ENCODE data around the gene MMP2.

Gene MMP2

DNA sequence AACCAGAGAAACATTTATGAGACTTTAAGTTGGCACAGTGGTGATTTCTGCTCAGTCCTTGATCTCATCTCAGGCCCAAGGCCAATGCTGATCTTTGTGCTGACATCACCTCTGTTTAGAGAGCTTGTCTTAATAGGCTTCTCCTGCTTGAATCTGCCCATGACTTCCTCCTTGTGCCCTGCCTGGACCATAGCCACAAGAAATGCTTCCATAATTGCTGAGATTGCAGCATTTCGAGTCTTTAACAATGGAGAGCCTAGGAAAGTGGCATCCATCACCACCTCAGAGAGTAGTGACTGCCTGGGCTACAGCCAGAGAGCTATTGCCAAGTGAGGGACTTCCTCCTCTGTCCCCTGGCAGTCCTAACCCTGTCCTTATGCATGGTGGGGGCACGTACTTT lies 25.1 kb upstream of the MMP2 start:
- no peak overlapping the region for H3K4me3 ChIP-seq (replicated peaks; ENCODE audit: low read depth, low read length)
- DNase-seq (ENCODE audit: extremely low read depth, low read depth), result no peak
- TF ChIP-seq, protein P1, sequence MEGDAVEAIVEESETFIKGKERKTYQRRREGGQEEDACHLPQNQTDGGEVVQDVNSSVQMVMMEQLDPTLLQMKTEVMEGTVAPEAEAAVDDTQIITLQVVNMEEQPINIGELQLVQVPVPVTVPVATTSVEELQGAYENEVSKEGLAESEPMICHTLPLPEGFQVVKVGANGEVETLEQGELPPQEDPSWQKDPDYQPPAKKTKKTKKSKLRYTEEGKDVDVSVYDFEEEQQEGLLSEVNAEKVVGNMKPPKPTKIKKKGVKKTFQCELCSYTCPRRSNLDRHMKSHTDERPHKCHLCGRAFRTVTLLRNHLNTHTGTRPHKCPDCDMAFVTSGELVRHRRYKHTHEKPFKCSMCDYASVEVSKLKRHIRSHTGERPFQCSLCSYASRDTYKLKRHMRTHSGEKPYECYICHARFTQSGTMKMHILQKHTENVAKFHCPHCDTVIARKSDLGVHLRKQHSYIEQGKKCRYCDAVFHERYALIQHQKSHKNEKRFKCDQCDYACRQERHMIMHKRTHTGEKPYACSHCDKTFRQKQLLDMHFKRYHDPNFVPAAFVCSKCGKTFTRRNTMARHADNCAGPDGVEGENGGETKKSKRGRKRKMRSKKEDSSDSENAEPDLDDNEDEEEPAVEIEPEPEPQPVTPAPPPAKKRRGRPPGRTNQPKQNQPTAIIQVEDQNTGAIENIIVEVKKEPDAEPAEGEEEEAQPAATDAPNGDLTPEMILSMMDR (IDR thresholded peaks at IDR 0.05; ENCODE audit: low read depth, low read length, missing control alignments), result no peak

DNA sequence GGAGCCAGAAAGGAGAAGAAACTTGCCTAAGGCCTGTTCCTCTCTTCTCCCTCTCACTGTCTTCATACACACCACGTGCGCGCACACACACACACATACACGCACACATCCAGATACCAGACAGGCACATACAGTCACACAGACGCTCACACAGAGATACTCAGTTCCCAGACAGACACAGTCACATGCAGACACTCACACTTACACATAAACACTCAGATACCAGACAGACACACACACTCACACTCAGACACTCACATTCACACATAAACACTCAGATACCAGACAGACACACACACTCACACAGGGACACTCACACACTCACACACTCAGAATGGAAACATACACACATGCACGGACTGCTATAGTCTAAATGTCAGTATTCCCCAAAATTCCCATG lies 24.1 kb upstream of the MMP2 start:
- TF ChIP-seq, protein P1 (IDR thresholded peaks at IDR 0.05; ENCODE audit: low read depth, low read length, missing control alignments), result no peak
- no peak overlapping the region for H3K4me3 ChIP-seq (replicated peaks; ENCODE audit: low read depth, low read length)
- no peak for DNase-seq (ENCODE audit: extremely low read depth, low read depth)

GRCh38 chr16:55462241-55462640 lies 16.8 kb upstream of the MMP2 start:
- DNase-seq (ENCODE audit: extremely low read depth, low read depth), result no peak
- TF ChIP-seq, protein P1 (IDR thresholded peaks at IDR 0.05; ENCODE audit: low read depth, low read length, missing control alignments), result no peak
- H3K4me3 ChIP-seq (replicated peaks; ENCODE audit: low read depth, low read length), result no peak overlapping the region

- no peak for DNase-seq (ENCODE audit: extremely low read depth, low read depth)
- no peak overlapping the region for H3K4me3 ChIP-seq (replicated peaks; ENCODE audit: low read depth, low read length)
- TF ChIP-seq, protein P1 (IDR thresholded peaks at IDR 0.05; ENCODE audit: low read depth, low read length, missing control alignments), result no peak
These were observed 14.6 kb upstream of the MMP2 start for GRCh38 chr16:55464375-55464774.

- TF ChIP-seq, protein P1 (IDR thresholded peaks at IDR 0.05; ENCODE audit: low read depth, low read length, missing control alignments), result peak; percentile 99
- no peak overlapping the region for H3K4me3 ChIP-seq (replicated peaks; ENCODE audit: low read depth, low read length)
These were observed 13.7 kb upstream of the MMP2 start for GRCh38 chr16:55465077-55465896.

DNA sequence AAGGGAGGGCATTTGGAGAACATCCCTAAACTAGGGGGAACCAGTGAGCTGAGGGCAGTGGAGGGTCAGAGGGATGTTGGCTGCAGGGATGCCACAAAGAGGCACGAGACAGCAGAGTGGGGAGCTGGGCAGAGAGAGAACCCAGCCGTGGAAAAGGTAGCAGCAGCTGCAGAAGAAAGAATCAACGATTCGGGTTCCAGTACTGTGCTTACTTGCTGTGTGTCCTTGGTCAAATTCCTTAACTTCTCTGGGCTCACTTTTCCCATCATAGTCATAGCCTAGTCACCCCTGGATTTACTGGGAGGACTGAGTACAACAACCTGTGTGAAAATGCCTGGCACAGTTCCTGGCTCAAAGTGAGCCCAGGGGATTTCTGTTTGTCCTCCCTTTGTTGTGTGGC lies 12.8 kb upstream of the MMP2 start:
- no peak overlapping the region for H3K4me3 ChIP-seq (replicated peaks; ENCODE audit: low read depth, low read length)
- DNase-seq (ENCODE audit: extremely low read depth, low read depth), result no peak
- TF ChIP-seq, protein P1 (IDR thresholded peaks at IDR 0.05; ENCODE audit: low read depth, low read length, missing control alignments), result no peak

More at GRCh38 chr16:55465077-55465896, 13.7 kb upstream of the MMP2 start:
- no peak for DNase-seq (ENCODE audit: extremely low read depth, low read depth)
